PFSK-1 (cell line): ENCODE data around the gene ZBTB48.

ENCODE experiments used
- FOXP2 ChIP-seq: optimal IDR thresholded peaks from 2 replicates; pipeline ENCODE3; 2011; ENCODE audit warnings: borderline replicate concordance, control low read depth, inconsistent platforms; ENCODE audit not compliant: insufficient read depth; ENCODE audit errors: extremely low read length, extremely low read depth
- POLR2AphosphoS5 ChIP-seq: IDR thresholded peaks from 2 replicates; pipeline ENCODE4 v1.6.1; 2012; ENCODE audit warnings: low read depth, mild to moderate bottlenecking, control low read depth, low read length, moderate library complexity
- SIN3A ChIP-seq: IDR thresholded peaks from 2 replicates; pipeline ENCODE4 v1.6.1; 2012; ENCODE audit warnings: mild to moderate bottlenecking, low read length, moderate library complexity, borderline replicate concordance; ENCODE audit not compliant: insufficient read depth
- TAF1 ChIP-seq: IDR thresholded peaks from 2 replicates; pipeline ENCODE4 v1.6.1; 2012; ENCODE audit warnings: low read length, control low read depth, borderline replicate concordance; ENCODE audit not compliant: insufficient read depth
- TF ChIP-seq, protein P1 (sequence below), 2 experiments: IDR thresholded peaks; 2 replicates each; pipeline versions ENCODE4 v1.6.1 to v1.8.0; 2011 to 2012; ENCODE audit warnings: low read depth in 2 of 2, low read length in 2 of 2, control low read depth in 1 of 2, inconsistent platforms in 1 of 2, mild to moderate bottlenecking in 1 of 2, moderate library complexity in 1 of 2; ENCODE audit not compliant: insufficient read depth in 1 of 2

Gene ZBTB48

GRCh38 chr1:6582370-6582769, 2.6 kb downstream of the ZBTB48 start:
- TF ChIP-seq, protein P1, sequence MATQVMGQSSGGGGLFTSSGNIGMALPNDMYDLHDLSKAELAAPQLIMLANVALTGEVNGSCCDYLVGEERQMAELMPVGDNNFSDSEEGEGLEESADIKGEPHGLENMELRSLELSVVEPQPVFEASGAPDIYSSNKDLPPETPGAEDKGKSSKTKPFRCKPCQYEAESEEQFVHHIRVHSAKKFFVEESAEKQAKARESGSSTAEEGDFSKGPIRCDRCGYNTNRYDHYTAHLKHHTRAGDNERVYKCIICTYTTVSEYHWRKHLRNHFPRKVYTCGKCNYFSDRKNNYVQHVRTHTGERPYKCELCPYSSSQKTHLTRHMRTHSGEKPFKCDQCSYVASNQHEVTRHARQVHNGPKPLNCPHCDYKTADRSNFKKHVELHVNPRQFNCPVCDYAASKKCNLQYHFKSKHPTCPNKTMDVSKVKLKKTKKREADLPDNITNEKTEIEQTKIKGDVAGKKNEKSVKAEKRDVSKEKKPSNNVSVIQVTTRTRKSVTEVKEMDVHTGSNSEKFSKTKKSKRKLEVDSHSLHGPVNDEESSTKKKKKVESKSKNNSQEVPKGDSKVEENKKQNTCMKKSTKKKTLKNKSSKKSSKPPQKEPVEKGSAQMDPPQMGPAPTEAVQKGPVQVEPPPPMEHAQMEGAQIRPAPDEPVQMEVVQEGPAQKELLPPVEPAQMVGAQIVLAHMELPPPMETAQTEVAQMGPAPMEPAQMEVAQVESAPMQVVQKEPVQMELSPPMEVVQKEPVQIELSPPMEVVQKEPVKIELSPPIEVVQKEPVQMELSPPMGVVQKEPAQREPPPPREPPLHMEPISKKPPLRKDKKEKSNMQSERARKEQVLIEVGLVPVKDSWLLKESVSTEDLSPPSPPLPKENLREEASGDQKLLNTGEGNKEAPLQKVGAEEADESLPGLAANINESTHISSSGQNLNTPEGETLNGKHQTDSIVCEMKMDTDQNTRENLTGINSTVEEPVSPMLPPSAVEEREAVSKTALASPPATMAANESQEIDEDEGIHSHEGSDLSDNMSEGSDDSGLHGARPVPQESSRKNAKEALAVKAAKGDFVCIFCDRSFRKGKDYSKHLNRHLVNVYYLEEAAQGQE (IDR thresholded peaks at IDR 0.05; ENCODE audit: insufficient read depth in 1 of 2, low read depth in 2 of 2, low read length in 2 of 2) = no peak
- TF ChIP-seq TAF1 (no peak), FOXP2 (no peak), SIN3A (no peak), POLR2AphosphoS5 (no peak)

DNA sequence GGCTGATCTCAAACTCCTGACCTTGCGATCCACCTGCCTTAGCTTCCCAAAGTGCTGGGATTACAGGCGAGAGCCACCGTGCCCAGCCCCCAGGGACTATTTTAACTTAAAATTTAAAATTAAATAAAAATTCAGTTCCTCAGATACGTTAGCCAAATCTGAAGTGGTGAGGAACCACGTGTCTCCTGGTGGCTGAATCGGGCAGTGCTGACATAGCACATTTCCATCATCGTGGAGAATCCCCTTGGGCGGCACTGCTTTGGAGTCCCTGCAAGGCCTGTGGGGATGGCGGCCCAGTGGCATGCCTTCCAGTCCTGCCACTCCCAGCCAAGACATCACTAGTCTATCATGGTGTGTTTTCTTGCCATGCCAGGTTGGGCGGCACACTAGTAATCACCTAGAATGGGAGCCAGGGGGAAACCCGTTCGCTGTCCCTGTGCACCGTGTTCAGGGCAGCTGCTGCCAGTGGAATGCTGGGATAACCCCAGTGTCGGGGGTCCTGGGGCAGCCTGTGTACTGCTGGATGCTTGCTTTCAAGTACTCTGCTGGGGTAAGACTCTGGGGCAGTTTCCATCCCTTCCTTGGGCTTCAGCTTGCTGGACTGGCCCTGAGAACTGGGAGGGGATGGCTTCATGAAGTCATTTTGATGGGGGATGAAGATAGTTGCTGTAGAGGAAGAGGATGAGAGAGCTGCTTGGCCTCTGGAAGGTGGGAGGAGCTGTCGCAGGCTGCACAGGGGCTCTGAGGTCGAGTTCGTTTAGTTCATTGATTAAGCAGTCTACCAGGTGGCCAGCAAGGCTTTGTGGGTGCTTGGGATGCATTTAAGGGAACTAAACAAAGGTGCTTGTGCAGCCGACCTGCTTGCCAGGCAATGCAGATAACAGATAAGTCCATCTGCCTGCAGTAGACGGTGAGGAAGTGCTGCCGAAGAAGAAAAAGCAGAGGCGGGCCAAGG, 4.6 kb downstream of the ZBTB48 start:
- TF ChIP-seq FOXP2 (no peak), SIN3A (no peak), POLR2AphosphoS5 (no peak), TAF1 (no peak)
- TF ChIP-seq, protein P1 (IDR thresholded peaks at IDR 0.05; ENCODE audit: insufficient read depth in 1 of 2, low read depth in 2 of 2, low read length in 2 of 2) = no peak

DNA sequence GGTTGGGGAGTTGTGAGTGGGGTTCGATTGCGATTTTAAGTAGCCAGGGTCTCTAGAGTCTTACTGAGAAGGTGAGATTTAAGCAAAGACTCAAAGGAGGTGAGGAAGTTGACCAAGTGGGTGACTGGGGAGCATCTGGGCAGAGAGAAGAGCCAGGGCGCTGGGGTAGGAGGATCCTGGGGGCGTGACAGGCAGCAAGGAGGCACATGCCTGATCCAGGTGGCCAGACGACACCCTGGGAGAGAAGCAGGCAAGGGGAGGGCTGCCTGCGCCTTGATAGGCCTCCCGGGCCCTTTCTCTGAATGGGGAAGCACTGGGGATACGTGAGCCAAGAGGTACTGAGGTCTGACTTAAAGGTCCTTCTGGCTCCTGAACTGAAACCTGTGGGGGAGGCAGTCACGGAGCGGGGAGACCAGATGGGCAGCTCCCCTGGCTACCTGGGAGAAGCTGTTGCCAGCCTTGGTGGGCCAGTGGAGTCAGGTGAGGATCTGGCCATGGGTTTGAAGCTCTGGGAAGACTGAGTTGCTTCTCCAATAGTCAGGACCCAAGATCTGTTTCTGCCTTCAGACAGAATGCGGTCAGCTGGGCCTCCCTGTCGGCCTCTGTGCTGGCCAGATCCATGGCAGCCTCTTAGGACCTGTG, 5.4 kb downstream of the ZBTB48 start:
- TF ChIP-seq POLR2AphosphoS5 (no peak), TAF1 (no peak), FOXP2 (no peak), SIN3A (no peak)
- TF ChIP-seq, protein P1 (IDR thresholded peaks at IDR 0.05; ENCODE audit: insufficient read depth in 1 of 2, low read depth in 2 of 2, low read length in 2 of 2) = no peak

DNA sequence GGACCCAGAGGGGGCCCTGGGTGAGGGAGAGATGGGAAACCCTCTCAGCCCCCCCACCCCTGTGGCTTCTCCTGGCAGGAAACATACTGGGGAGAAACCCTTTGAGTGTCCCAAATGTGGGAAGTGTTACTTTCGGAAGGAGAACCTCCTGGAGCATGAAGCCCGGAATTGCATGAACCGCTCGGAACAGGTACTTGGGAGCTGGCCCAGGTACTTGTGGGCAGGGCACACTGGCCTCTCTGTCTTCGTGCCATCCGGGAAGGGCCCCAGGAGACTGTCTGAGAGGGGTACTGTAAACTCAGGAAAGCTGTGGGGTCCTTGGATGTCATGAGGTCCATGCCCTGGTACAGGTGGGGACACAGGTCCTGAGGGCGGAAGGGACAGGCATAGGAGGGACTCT, 6.0 kb downstream of the ZBTB48 start:
- TF ChIP-seq SIN3A = no peak
- TF ChIP-seq, protein P1 (IDR thresholded peaks at IDR 0.05; ENCODE audit: insufficient read depth in 1 of 2, low read depth in 2 of 2, low read length in 2 of 2) = no peak
- TF ChIP-seq FOXP2 = no peak
- no peak for TF ChIP-seq POLR2AphosphoS5
- no peak for TF ChIP-seq TAF1
